Measurements from ENCODE around the gene MZT2A.
"Not testable (repeated sequence)": the region's sequence is repeated elsewhere in the genome, so short reads cannot be mapped to it uniquely, and the experiment has no call there.

Gene MZT2A

DNA sequence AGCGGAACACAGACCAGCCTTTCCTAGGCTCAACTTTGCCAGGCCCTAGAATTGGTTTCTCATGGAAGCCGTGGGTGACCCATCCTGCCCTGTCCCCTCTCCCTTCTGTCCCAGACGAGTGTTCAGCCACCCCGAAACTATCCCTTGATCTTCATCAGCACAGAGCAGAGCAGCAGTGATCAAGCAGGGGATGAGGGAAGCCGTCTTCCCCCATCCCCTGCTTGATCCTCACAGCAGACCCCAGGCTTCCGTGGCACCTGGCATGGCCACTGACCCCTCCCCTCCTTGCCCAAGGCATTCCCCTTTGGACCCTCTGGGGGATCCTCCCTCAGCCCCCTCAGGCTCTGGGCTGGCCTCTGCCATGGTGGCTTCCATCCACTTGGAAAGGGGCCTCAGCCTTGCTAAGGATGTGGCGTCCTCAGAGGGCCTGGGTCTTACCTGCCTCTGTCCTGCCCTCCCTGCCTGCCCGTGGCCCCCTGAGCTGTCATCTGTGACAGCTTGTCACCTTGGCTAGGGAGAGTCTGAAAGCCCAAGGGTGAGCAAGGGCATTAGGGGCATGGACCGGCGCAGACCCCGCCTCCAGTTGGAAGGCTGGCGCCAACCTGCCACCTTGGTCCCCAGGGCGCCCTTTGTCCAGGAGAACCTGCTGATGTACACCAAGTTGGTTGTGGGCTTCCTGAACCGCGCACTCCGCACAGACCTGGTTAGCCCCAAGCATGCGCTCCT is 25.1 kb upstream of the MZT2A start:
- Histone ChIP-seq H3K9ac (ENCODE audit: low read length) (no peak overlapping the region), H3K27me3 (ENCODE audit: control insufficient read depth, insufficient read depth, low read length) (no peaks in the 10 kb centered on the region), H3K4me1 (ENCODE audit: control insufficient read depth, insufficient read depth, low read length) (no peaks in the 10 kb centered on the region), H3K27ac (ENCODE audit: low read depth, low read length) (no peak overlapping the region), H3K36me3 (ENCODE audit: control insufficient read depth, insufficient read depth, low read length) (peaks cover 5% of the 10 kb centered on the region), H3K4me3 (ENCODE audit: low read length) (no peak overlapping the region)

DNA sequence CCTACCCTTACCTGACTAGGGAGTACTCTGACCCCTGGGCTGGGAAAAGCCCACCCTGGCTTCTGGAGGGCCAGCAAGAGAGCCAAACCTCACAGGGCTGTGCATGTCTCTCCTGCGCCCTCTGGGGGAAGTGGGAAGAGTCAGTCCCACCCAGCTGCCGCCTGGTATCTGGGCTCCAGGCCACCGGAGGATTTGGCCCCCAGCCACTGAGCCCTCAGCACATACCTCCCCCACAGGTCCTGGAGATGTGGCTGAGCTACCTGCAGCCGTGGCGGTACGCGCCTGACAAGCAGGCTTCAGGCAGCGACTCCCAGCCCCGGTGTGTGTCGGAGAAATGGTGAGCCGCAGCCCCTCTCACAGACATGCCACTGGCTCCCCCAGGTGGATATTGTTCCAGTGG is 24.4 kb upstream of the MZT2A start:
- not testable (repeated sequence) for H3K9ac ChIP-seq (ENCODE audit: low read length); H3K27ac ChIP-seq (ENCODE audit: low read depth, low read length); H3K36me3 ChIP-seq (ENCODE audit: control insufficient read depth, insufficient read depth, low read length); H3K27me3 ChIP-seq (ENCODE audit: control insufficient read depth, insufficient read depth, low read length); H3K4me3 ChIP-seq (ENCODE audit: low read length); H3K4me1 ChIP-seq (ENCODE audit: control insufficient read depth, insufficient read depth, low read length)

DNA sequence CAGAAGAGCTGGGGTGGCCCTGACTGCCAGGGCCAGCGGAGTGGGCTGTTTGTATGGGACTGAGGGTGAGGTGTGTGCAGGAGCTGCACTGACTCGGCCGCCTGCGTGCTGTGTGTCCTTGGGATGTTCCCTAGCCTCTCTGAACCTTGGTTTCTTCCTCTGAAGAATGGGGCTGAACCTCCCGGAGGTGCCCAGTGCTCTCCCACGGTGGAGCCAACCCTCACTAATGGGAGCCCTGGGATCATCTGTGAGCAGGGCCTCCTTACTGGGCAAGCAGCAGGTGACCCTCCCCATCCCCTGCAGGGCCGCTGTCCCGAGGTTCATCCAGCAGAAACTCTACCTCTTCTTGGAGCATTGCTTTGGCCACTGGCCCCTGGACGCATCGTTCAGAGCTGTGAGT is 23.8 kb upstream of the MZT2A start:
- Histone ChIP-seq H3K27me3 (ENCODE audit: control insufficient read depth, insufficient read depth, low read length) (no peaks in the 10 kb centered on the region), H3K4me3 (ENCODE audit: low read length) (no peak overlapping the region), H3K4me1 (ENCODE audit: control insufficient read depth, insufficient read depth, low read length) (no peaks in the 10 kb centered on the region), H3K27ac (ENCODE audit: low read depth, low read length) (no peak overlapping the region), H3K9ac (ENCODE audit: low read length) (no peak overlapping the region), H3K36me3 (ENCODE audit: control insufficient read depth, insufficient read depth, low read length) (peaks cover 5% of the 10 kb centered on the region)

DNA sequence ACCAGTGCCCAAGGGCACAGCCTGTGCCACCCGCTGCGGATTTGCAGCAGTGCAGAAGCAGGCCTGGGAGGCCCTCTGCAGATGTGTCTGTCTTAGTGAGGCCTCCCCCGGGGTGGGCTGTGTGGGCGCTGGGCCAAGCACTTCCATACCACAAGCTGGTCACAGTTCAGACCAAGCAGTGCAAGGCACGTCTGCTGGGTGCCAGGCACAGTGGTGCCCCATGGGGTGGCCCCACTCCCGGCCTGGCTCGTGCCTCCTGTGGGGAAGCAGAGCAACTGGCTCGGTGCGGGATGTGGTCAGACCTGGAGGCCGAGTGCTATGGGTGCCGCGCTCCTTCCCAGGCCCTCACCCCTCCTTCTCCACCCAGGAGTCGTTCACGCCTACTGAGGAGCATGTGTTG is 23.0 kb upstream of the MZT2A start:
- H3K27ac ChIP-seq (ENCODE audit: low read depth, low read length); H3K4me1 ChIP-seq (ENCODE audit: control insufficient read depth, insufficient read depth, low read length); H3K4me3 ChIP-seq (ENCODE audit: low read length); H3K27me3 ChIP-seq (ENCODE audit: control insufficient read depth, insufficient read depth, low read length); H3K36me3 ChIP-seq (ENCODE audit: control insufficient read depth, insufficient read depth, low read length); H3K9ac ChIP-seq (ENCODE audit: low read length): not testable (repeated sequence)

DNA sequence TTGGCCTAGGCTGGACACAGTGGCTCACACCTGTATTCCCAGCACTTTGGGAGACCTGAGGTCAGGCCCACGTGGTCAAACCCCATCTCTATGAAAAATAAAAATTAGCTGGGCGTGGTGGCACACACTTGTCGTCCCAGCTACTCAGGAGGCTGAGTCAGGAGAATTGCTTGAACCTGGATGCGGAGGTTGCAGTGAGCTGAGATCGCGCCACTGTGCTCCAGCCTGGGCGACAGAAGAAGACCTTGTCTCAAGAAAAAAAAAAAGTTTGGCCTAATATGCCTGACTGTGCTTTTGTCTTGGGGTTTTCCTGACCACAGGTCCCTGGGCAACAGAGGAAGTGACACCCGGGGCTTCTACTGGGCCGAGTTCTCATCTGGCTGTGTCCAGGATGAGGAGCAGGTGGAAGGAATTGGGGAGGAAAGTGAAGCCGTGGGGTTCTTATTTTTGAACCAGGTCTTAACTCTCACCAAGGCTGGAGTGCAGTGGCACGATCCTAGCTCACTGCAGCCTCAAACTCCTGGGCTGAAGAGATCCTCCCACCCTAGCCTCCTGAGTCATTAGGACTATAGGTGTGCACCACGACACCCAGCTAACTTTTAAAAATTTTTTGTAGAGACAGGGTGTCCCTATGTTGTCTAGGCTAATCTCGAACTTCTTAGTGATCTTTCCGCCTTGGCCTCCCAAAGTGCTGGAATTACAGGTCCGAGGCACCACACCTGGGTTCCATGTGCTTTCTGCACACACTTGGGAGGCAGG is 22.4 kb upstream of the MZT2A start:
- not testable (repeated sequence) for H3K4me1 ChIP-seq (ENCODE audit: control insufficient read depth, insufficient read depth, low read length); H3K9ac ChIP-seq (ENCODE audit: low read length); H3K36me3 ChIP-seq (ENCODE audit: control insufficient read depth, insufficient read depth, low read length); H3K4me3 ChIP-seq (ENCODE audit: low read length); H3K27ac ChIP-seq (ENCODE audit: low read depth, low read length); H3K27me3 ChIP-seq (ENCODE audit: control insufficient read depth, insufficient read depth, low read length)

DNA sequence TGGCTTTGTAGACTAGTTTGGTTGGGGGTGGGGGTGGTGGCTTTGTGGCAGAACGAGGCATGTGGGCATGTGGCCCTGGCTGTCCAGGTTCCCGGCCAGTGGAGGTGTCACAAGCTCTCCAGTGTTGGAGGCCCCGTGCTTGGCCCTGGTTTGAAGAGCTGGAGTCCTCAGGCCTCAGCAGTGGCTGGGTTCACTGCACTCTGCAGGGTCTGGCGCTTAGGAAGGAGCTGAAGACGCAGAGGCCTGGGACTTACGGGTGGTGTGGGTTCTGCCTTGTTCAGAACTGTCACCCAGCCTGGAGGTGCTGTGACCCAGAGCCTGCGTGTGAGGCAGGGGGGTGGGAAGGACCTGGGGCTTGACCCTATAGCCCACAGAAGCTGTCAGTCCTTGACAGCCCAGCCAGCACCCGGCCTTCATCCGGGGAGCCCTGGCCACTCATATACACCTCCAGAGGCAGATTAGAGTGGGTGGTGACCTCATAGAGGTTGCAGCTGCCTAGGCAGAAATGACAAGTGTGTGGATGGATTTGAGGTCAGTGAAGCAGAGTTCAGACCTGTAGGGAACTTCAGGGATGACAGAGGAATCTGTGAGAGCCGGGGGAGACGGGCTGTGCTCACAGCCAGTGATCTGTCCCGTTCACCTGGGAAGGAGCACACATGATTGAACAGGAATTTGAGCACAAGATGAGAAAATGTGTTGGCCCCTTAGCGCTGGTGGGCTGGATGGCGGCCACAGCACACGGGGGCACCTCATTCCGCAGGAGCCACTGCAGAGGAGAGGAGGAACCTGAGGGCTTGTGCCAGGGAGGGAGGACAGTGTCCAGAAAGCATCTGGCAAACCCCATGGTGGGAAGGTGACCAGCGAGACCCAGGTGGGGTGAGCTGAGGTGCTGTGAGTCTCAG is 20.0 kb upstream of the MZT2A start:
- not testable (repeated sequence) for H3K4me1 ChIP-seq (ENCODE audit: control insufficient read depth, insufficient read depth, low read length); H3K27ac ChIP-seq (ENCODE audit: low read depth, low read length); H3K9ac ChIP-seq (ENCODE audit: low read length); H3K27me3 ChIP-seq (ENCODE audit: control insufficient read depth, insufficient read depth, low read length); H3K4me3 ChIP-seq (ENCODE audit: low read length)
- peaks cover 16% of the 10 kb centered on the region for H3K36me3 ChIP-seq (ENCODE audit: control insufficient read depth, insufficient read depth, low read length)

DNA sequence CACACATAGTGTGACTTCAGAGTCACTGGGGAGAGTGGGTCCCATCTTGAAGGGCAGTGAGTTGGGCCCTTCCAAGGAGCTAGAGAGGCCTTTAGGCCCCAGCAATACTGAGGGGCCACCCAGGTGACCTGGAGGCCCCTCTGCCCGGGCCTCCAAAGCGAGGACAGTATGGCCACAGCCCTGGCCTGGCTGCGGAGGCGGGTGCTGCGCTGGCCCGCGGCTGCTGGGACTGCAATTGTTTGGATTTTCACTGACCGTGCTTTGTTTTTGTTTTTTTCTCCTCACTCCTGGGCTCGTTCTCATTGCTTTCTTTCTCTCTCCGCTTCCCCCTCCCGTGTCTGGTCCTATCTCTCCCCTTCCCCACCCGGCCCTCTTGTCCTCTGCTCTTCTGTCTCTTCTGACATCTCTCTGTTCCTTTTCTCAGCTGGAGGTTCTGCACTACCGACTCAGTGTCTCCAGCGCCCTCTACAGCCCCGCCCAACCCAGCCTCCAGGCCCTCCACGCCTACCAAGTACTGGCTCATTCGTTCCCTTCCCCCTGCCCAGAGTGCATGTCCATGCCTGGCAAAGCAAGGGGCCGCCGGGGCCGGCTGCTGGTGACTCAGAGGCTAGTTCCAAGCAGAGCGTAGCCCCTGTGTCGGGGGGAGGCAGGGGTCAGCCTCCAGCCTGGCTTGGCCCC is 19.2 kb upstream of the MZT2A start:
- H3K36me3 ChIP-seq (ENCODE audit: control insufficient read depth, insufficient read depth, low read length) = peaks cover 21% of the 10 kb centered on the region

GRCh38 chr2:131509615-131510014 is 17.4 kb upstream of the MZT2A start:
- no peak overlapping the region for H3K27ac ChIP-seq (ENCODE audit: low read depth, low read length)
- peaks cover 27% of the 10 kb centered on the region for H3K36me3 ChIP-seq (ENCODE audit: control insufficient read depth, insufficient read depth, low read length)
- no peaks in the 10 kb centered on the region for H3K27me3 ChIP-seq (ENCODE audit: control insufficient read depth, insufficient read depth, low read length)
- no peaks in the 10 kb centered on the region for H3K4me1 ChIP-seq (ENCODE audit: control insufficient read depth, insufficient read depth, low read length)
- H3K9ac ChIP-seq (ENCODE audit: low read length) = no peak overlapping the region
- H3K4me3 ChIP-seq (ENCODE audit: low read length) = no peak overlapping the region

More for the DNA sequence above, 19.2 kb upstream of the MZT2A start:
- not testable (repeated sequence) for H3K4me3 ChIP-seq (ENCODE audit: low read length); H3K27ac ChIP-seq (ENCODE audit: low read depth, low read length); H3K9ac ChIP-seq (ENCODE audit: low read length); H3K27me3 ChIP-seq (ENCODE audit: control insufficient read depth, insufficient read depth, low read length); H3K4me1 ChIP-seq (ENCODE audit: control insufficient read depth, insufficient read depth, low read length)

DNA sequence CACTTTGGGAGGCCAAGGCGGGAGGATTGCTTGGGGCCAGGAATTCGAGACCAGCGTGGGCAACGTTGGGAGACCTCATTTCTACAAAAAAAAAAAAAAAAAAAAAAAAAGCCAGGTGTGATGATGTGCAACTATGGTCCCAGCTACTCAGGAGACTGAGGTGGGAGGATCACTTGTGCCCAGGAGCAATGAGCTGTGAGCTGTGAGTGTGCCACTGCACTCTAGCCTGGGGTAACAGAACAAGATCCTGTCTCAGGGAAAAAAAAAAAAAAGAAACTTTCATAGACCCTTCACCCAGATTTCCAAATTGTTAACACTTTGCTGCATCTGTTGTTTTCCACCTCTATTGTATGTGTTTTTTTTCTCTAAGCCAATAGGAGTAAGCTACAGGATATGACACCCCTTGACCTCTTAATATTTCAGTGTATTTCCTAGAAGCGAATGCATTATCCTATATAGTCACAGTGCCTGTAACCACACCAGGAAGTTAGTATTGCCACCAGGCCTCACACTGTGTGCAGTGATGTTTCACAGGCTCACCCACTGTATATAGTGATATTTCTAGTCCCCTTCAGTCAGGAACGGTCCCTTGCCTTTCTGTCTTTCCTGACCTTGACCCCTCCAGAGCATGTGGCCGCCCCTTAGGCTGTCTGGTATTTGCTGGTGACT is 12.0 kb upstream of the MZT2A start:
- H3K4me3 ChIP-seq (ENCODE audit: low read length); H3K27ac ChIP-seq (ENCODE audit: low read depth, low read length); H3K9ac ChIP-seq (ENCODE audit: low read length); H3K4me1 ChIP-seq (ENCODE audit: control insufficient read depth, insufficient read depth, low read length); H3K27me3 ChIP-seq (ENCODE audit: control insufficient read depth, insufficient read depth, low read length): not testable (repeated sequence)
- H3K36me3 ChIP-seq (ENCODE audit: control insufficient read depth, insufficient read depth, low read length) = peaks cover 34% of the 10 kb centered on the region

DNA sequence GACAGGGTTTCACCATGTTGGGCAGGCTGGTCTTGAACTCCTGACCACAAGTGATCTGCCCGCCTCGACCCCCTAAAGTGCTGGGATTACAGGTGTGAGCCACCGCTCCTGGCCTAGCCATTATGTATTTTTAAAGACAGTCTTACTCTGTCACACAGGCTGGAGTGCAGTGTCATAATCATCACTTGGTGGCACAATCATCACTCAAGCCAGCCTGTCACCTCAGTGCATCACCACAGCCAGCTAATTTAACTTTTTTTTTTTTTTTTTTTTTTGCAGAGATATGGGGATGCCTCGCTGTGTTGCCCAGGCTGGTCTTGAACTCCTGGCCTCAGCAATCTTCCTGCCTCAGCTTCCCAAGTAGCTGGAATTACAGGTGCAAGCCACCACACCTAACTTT is 11.4 kb upstream of the MZT2A start:
- H3K27ac ChIP-seq (ENCODE audit: low read depth, low read length); H3K9ac ChIP-seq (ENCODE audit: low read length); H3K4me3 ChIP-seq (ENCODE audit: low read length); H3K4me1 ChIP-seq (ENCODE audit: control insufficient read depth, insufficient read depth, low read length); H3K27me3 ChIP-seq (ENCODE audit: control insufficient read depth, insufficient read depth, low read length): not testable (repeated sequence)
- peaks cover 30% of the 10 kb centered on the region for H3K36me3 ChIP-seq (ENCODE audit: control insufficient read depth, insufficient read depth, low read length)

GRCh38 chr2:131498321-131498973 is 6.2 kb upstream of the MZT2A start:
- not testable (repeated sequence) for H3K27me3 ChIP-seq (ENCODE audit: control insufficient read depth, insufficient read depth, low read length); H3K9ac ChIP-seq (ENCODE audit: low read length); H3K27ac ChIP-seq (ENCODE audit: low read depth, low read length); H3K4me3 ChIP-seq (ENCODE audit: low read length); H3K4me1 ChIP-seq (ENCODE audit: control insufficient read depth, insufficient read depth, low read length)
- H3K36me3 ChIP-seq (ENCODE audit: control insufficient read depth, insufficient read depth, low read length) = peaks cover 13% of the 10 kb centered on the region
